AG10803 (cell line): ENCODE measurements around the gene CLPSL1.
A peak's percentile ranks its signal among the peaks of the same experiment; 100 is the strongest.
"Not testable (repeated sequence)": the region's sequence is repeated elsewhere in the genome, so short reads cannot be mapped to it uniquely, and the experiment has no call there.

Experiments used
- DNase-seq: peaks from one replicate; pipeline ENCODE4 v3.0.0; 2010; ENCODE audit warnings: low read depth
- H3K4me3 ChIP-seq: 2 replicates; pipeline ENCODE4 v1.5.1; 2011; ENCODE audit warnings: mild to moderate bottlenecking, low read length, control low read depth
- CTCF ChIP-seq: conservative IDR thresholded peaks from 2 replicates; pipeline ENCODE4 v1.5.1; 2011; ENCODE audit warnings: mild to moderate bottlenecking, low read length, control low read depth, inconsistent platforms

The CLPSL1 gene, protein sequence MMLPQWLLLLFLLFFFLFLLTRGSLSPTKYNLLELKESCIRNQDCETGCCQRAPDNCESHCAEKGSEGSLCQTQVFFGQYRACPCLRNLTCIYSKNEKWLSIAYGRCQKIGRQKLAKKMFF

DNA sequence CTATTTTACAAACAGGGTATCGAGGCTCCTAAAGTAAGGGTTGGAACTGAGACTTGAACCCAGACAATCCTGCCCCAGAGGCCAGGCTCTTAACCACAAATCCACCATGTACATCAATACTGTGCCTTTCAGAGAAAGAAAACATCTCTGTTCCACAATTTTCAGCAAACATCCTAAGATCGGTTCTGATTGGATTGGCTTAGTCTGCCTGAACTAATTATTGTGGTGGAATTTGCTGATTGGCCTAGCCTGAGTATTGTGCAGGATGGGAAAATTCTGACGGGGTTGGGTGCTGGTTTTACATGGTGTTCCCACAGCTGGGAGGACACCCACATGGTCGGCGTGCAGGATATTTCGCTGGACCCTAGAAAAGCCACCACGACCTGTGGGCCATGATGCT, at the start of gene CLPSL1:
Gene CLPSL1, plus strand, starts transcription at position 301 of the 400 bp plus-strand sequence. Its CDS starts 92 bp downstream, at position 393.
- H3K4me3 ChIP-seq = no peak within 1 kb of the TSS
- no peak for DNase-seq
- no peak for TF ChIP-seq CTCF

DNA sequence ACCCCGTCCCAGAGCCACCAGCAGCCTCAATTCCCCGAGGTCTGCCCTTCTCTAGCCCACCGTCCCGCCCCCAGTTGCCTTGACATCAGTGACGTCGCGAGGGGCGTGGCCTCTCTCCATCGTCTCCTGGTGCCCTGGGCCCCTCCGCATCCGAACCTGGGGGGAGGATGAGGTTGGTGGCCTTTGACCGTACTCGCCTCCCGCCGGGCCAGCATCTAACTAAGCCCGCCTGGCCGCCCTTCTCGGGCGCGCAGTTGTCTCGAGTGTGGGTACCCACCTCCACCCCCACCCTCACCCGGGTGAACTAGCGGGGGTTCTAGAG, 49.4 kb upstream of the CLPSL1 start:
- TF ChIP-seq CTCF = no peak
- peak; percentile 64 for DNase-seq
- peak overlapping the region; percentile 64 for H3K4me3 ChIP-seq

GRCh38 chr6:35731736-35732532, 48.9 kb upstream of the CLPSL1 start:
- TF ChIP-seq CTCF = no peak
- peak overlapping the region; percentile 64 for H3K4me3 ChIP-seq
- DNase-seq = peak; percentile 81

GRCh38 chr6:35733633-35734032, 47.2 kb upstream of the CLPSL1 start:
- no peak overlapping the region for H3K4me3 ChIP-seq
- DNase-seq = no peak
- TF ChIP-seq CTCF = no peak

- H3K4me3 ChIP-seq, DNase-seq: not testable (repeated sequence)
Observed at GRCh38 chr6:35734319-35734718, 46.5 kb upstream of the CLPSL1 start.

GRCh38 chr6:35735452-35735851, 45.4 kb upstream of the CLPSL1 start:
- no peak overlapping the region for H3K4me3 ChIP-seq
- TF ChIP-seq CTCF = no peak
- DNase-seq = no peak

DNA sequence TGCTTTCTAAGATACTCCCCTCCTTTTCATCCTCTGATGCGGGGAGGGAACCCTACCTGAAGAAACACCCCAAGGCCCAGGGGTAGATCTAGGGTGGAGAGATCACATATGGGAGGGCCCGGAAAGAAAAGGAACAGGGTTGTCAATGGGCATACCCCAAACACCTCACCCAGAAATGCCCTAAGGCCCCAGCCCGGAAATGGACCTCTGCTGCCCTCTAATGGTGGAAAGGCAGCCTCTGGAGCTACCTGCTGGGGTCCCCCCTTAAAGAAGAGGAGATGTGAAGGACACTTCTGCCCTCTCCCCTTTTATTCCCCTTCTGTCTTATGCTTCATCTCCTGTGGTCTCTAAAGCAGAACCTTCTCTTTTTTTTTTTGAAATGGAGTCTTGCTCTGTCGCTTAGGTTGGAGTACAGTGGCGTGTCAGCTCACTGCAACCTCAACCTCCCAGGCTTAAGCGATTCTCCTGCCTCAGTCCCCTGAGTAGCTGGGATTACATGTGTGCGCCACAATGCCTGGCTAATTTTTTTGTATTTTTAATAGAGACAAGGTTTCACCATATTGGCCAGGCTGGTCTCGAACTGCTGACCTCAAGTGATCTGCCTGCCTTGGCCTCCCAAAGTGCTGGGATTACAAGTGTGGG, 44.4 kb upstream of the CLPSL1 start:
- DNase-seq = peak; percentile 39
- H3K4me3 ChIP-seq = no peak overlapping the region
- peak; percentile 91 for TF ChIP-seq CTCF
